Trophoblast cell (in vitro differentiated cells and primary cell): ENCODE measurements around the gene BHLHE40.

Source experiments
- DNase-seq, 2 donors: peaks; one replicate each; pipeline ENCODE4 v3.0.0-alpha.2; 2016
- H2AFZ ChIP-seq: 2 replicates; pipeline ENCODE4 v1.6.1; 2013; ENCODE audit warnings: low read length, moderate library complexity, mild to moderate bottlenecking; ENCODE audit not compliant: insufficient read depth, poor library complexity
- H2AK5ac ChIP-seq: 2 replicates; pipeline ENCODE4 v1.6.1; 2013; ENCODE audit warnings: mild to moderate bottlenecking, low read length
- H2BK120ac ChIP-seq: 2 replicates; pipeline ENCODE4 v1.6.1; 2013; ENCODE audit warnings: low read length, mild to moderate bottlenecking, moderate library complexity; ENCODE audit not compliant: insufficient read depth, poor library complexity
- H2BK12ac ChIP-seq: 2 replicates; pipeline ENCODE4 v1.6.1; 2013; ENCODE audit warnings: mild to moderate bottlenecking, low read length, moderate library complexity
- H2BK5ac ChIP-seq: 2 replicates; pipeline ENCODE4 v1.6.1; 2013; ENCODE audit warnings: low read length, low read depth, moderate library complexity, mild to moderate bottlenecking; ENCODE audit not compliant: poor library complexity
- H3K14ac ChIP-seq: 2 replicates; pipeline ENCODE4 v1.6.1; 2013; ENCODE audit warnings: mild to moderate bottlenecking, low read length
- H3K18ac ChIP-seq: 2 replicates; pipeline ENCODE4 v1.6.1; 2013; ENCODE audit warnings: mild to moderate bottlenecking, low read length
- H3K23ac ChIP-seq: 2 replicates; pipeline ENCODE4 v1.6.1; 2013; ENCODE audit warnings: low read length
- H3K27ac ChIP-seq: 2 replicates; pipeline ENCODE4 v1.5.1; 2013; ENCODE audit warnings: low read depth, mild to moderate bottlenecking, inconsistent platforms, low read length, moderate library complexity
- H3K27me3 ChIP-seq: 2 replicates; pipeline ENCODE4 v1.6.1; 2013; ENCODE audit warnings: inconsistent platforms, mild to moderate bottlenecking, low read length, moderate library complexity; ENCODE audit not compliant: insufficient read depth
- H3K36me3 ChIP-seq, 2 experiments: 1 replicate in 1 of 2; 2 replicates in 1 of 2; pipeline ENCODE4 v1.6.1; 2013; ENCODE audit warnings: low read length in 2 of 2, mild to moderate bottlenecking in 2 of 2, moderate library complexity in 1 of 2; ENCODE audit not compliant: insufficient read depth in 2 of 2, control insufficient read depth in 1 of 2
- H3K4ac ChIP-seq: 2 replicates; pipeline ENCODE4 v1.6.1; 2013; ENCODE audit warnings: low read depth, mild to moderate bottlenecking, low read length, moderate library complexity
- H3K4me1 ChIP-seq, 2 experiments: 1 replicate in 1 of 2; 2 replicates in 1 of 2; pipeline ENCODE4 v1.6.1; 2013; ENCODE audit warnings: low read length in 2 of 2, mild to moderate bottlenecking in 2 of 2, moderate library complexity in 1 of 2; ENCODE audit not compliant: insufficient read depth in 2 of 2, control insufficient read depth in 1 of 2
- H3K4me2 ChIP-seq: 2 replicates; pipeline ENCODE4 v1.6.1; 2013; ENCODE audit warnings: inconsistent platforms, mild to moderate bottlenecking, low read length, moderate library complexity
- H3K4me3 ChIP-seq: 2 replicates; pipeline ENCODE4 v1.5.1; 2013; ENCODE audit warnings: mild to moderate bottlenecking, low read depth, low read length, inconsistent platforms
- H3K79me1 ChIP-seq: one replicate; pipeline ENCODE4 v1.6.1; 2013; ENCODE audit warnings: low read length
- H3K79me2 ChIP-seq: 2 replicates; pipeline ENCODE4 v1.6.1; 2013; ENCODE audit warnings: low read length, mild to moderate bottlenecking; ENCODE audit not compliant: control insufficient read depth, insufficient read depth, poor library complexity
- H3K9ac ChIP-seq: 2 replicates; pipeline ENCODE4 v1.6.1; 2013; ENCODE audit warnings: mild to moderate bottlenecking, low read length
- H3K9me3 ChIP-seq: 2 replicates; pipeline ENCODE4 v1.6.1; 2013; ENCODE audit warnings: low read depth, mild to moderate bottlenecking, control low read depth, inconsistent platforms, low read length; ENCODE audit not compliant: insufficient read depth
- H4K12ac ChIP-seq: 2 replicates; pipeline ENCODE4 v1.6.1; 2013; ENCODE audit warnings: low read depth, mild to moderate bottlenecking, low read length, moderate library complexity
- H4K8ac ChIP-seq: 2 replicates; pipeline ENCODE4 v1.6.1; 2013; ENCODE audit warnings: low read depth, mild to moderate bottlenecking, low read length, moderate library complexity
- H4K91ac ChIP-seq: one replicate; pipeline ENCODE4 v1.6.1; 2013; ENCODE audit warnings: low read depth, mild to moderate bottlenecking, low read length, moderate library complexity
- WGBS: extraction: QIAGEN DNeasy Blood & Tissue Kit; methylation state at CpG from one replicate; pipeline ENCODE4 v1.1.7; 2013; ENCODE audit warnings: missing lambda C conversion rate; ENCODE audit not compliant: insufficient read length, insufficient coverage; ENCODE audit errors: extremely low coverage; 5-methylcytosine and 5-hydroxymethylcytosine counted together

The BHLHE40 gene

DNA sequence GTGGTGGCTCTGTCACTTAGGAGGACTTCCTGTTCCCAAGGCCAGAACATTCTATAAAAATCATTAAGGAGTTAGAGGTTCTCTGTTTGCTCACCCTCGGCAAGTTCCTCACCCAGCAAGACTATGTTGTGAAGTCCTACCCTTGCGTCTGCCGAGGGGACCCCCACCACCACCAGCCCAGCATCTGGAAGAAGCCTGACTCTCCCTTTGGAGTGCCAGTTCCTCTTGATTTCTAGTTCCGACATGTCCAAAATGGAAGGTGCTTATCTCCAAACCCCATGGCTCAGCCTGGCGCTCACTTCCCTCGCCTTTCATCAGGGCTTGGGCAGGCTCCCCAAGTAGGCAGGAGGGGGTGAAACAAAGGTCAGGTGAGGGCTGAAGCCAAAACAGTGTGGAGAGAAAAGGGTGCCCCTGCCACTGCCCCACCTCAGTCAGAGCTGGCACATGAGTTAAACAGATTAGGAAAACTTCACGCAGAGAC lies 41.0 kb downstream of the BHLHE40 start:
- Histone ChIP-seq H3K27me3 (no peaks in the 10 kb centered on the region), H2AK5ac (peak overlapping the region; percentile 96), H3K4me3 (no peak overlapping the region), H3K23ac (no peak overlapping the region), H3K4me1 (peaks cover 19 to 23% of the 10 kb centered on the region in 2 experiments), H3K4me2 (no peak overlapping the region), H3K18ac (peak overlapping the region; percentile 89), H4K8ac (peak overlapping the region; percentile 69), H3K27ac (no peak overlapping the region), H3K4ac (peak overlapping the region; percentile 30), H3K9ac (no peak overlapping the region), H2AFZ (no peak overlapping the region), H4K12ac (no peak overlapping the region), H3K79me2 (peaks cover 6% of the 10 kb centered on the region), H4K91ac (peak overlapping the region; percentile 91), H3K14ac (peak overlapping the region; percentile 59), H3K36me3 (no peaks in the 10 kb centered on the region), H3K79me1 (peaks cover 52% of the 10 kb centered on the region), H2BK5ac (peak overlapping the region; percentile 74), H3K9me3 (no peaks in the 10 kb centered on the region), H2BK120ac (peak overlapping the region; percentile 89), H2BK12ac (peak overlapping the region; percentile 96)
- DNase-seq: no peak
- WGBS: no CpG with 5 or more reads among the region's 7 CpGs

DNA sequence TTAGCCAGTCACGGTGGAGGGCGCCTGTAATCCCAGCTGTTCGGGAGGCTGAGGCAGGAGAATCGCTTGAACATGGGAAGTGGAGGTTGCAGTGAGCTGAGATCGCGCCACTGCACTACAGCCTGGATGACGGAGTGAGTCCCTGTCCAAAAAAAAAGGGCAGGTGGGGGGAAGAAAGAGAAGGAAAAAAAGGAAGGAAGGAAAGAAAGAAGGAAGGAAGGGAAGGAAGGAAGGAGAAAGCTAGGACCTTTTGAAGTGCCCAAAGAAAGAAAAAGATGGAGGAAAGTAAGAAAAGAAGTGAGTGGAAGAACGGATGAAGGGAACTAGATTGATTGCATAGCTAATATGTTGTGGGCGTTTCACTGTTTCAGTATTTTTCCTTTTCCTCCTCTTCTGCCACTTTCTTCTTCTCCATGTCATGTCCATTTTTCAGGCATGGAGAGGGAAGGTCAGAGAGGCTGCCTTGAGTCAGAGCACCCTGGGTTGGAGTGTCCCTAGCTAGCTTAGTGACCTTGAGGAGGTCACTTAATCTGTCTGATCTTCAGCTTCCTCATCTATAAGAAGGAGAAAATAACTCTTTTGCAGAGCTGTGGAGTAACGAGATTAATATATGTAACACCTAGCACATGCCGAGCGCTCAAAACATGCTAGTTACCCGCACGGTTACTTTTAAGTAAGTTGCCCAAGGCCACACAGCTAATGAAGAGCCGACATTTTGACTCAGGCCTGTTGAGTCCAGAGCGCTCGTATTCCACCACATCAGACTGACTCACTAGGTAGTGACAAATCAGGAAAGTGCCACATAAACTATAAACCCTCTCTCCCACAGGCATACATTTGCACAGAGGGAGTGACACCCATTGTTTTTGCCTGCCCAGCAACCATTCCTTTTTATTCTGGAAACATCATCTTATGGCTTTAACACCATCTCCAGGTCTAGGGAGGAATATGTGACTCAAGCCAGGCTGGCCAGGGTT lies 42.2 kb downstream of the BHLHE40 start:
- Histone ChIP-seq H3K14ac (peak overlapping the region; percentile 72), H3K36me3 (no peaks in the 10 kb centered on the region), H4K91ac (peak overlapping the region; percentile 91), H2BK120ac (peak overlapping the region; percentile 92), H3K9me3 (no peaks in the 10 kb centered on the region), H2BK12ac (peak overlapping the region; percentile 67), H3K27me3 (no peaks in the 10 kb centered on the region), H3K79me1 (peaks cover 61% of the 10 kb centered on the region), H2AK5ac (peak overlapping the region; percentile 18), H4K8ac (peak overlapping the region; percentile 26), H3K27ac (peak overlapping the region; percentile 98), H2BK5ac (peak overlapping the region; percentile 74), H3K4me2 (no peak overlapping the region), H3K4me1 (peaks cover 23 to 27% of the 10 kb centered on the region in 2 experiments), H3K18ac (peak overlapping the region; percentile 78), H4K12ac (no peak overlapping the region), H3K23ac (no peak overlapping the region), H2AFZ (peak overlapping the region; percentile 27), H3K4ac (peak overlapping the region; percentile 13), H3K9ac (no peak overlapping the region), H3K4me3 (no peak overlapping the region), H3K79me2 (peaks cover 7% of the 10 kb centered on the region)
- peak; percentile 88 for DNase-seq
- WGBS: 100% methylated on average over 1 of the region's 17 CpGs

DNA sequence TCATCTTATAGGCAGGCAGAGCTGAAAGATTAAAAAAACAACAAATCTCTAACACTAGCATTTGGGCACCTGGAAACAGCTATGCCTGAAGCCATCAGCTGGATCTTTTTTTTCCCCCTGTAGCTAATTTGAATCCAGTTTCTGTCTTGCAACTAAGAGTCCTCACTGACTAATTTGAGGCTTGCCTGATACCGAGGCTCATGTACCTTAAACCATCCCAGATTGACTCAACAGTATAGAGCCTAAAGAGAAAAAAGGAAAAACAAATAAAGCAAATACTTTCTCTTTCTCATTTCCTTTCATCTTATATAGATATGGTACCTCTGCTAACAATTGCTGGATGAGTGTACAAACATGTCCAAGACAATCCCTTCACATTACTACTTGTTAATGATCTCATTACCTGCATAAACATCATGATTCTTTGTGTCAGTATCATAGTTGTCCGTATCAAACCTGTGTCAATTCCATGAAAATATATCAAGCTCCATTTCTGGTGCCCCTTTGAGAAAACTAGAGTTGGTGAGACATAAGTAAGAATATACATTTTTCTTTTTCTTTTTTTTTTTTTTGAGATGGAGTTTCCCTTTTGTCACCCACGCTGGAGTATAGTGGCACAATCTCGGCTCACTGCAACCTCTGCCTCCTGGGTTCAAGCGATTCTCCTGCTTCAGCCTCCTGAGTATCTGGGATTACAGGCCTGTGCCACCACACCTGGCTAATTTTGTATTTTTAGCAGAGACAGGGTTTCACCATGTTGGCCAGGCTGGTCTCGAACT lies 43.1 kb downstream of the BHLHE40 start:
- peak overlapping the region; percentile 92 for H2BK120ac ChIP-seq
- H3K36me3 ChIP-seq: no peaks in the 10 kb centered on the region
- H3K4me3 ChIP-seq: no peak overlapping the region

More for the DNA sequence above, 43.1 kb downstream of the BHLHE40 start:
- Histone ChIP-seq H3K79me1 (peaks cover 65% of the 10 kb centered on the region), H3K23ac (no peak overlapping the region), H3K27me3 (no peaks in the 10 kb centered on the region), H4K8ac (no peak overlapping the region), H3K4ac (peak overlapping the region; percentile 51), H4K12ac (no peak overlapping the region), H3K4me1 (peaks cover 21 to 29% of the 10 kb centered on the region in 2 experiments), H3K4me2 (no peak overlapping the region), H4K91ac (peak overlapping the region; percentile 92), H3K9me3 (no peaks in the 10 kb centered on the region), H2AK5ac (no peak overlapping the region), H3K79me2 (peaks cover 7% of the 10 kb centered on the region), H3K18ac (no peak overlapping the region), H3K27ac (peak overlapping the region; percentile 98), H3K9ac (no peak overlapping the region), H2BK5ac (peak overlapping the region; percentile 91), H2BK12ac (peak overlapping the region; percentile 77), H3K14ac (peak overlapping the region; percentile 83), H2AFZ (no peak overlapping the region)
- WGBS: no CpG with 5 or more reads among the region's 6 CpGs
- DNase-seq: peak in 1 of 2 donors; percentile 27
